Measurements from ENCODE around the gene SMAD3.
"Not testable (repeated sequence)": the region's sequence is repeated elsewhere in the genome, so short reads cannot be mapped to it uniquely, and the experiment has no call there.

Gene SMAD3

DNA sequence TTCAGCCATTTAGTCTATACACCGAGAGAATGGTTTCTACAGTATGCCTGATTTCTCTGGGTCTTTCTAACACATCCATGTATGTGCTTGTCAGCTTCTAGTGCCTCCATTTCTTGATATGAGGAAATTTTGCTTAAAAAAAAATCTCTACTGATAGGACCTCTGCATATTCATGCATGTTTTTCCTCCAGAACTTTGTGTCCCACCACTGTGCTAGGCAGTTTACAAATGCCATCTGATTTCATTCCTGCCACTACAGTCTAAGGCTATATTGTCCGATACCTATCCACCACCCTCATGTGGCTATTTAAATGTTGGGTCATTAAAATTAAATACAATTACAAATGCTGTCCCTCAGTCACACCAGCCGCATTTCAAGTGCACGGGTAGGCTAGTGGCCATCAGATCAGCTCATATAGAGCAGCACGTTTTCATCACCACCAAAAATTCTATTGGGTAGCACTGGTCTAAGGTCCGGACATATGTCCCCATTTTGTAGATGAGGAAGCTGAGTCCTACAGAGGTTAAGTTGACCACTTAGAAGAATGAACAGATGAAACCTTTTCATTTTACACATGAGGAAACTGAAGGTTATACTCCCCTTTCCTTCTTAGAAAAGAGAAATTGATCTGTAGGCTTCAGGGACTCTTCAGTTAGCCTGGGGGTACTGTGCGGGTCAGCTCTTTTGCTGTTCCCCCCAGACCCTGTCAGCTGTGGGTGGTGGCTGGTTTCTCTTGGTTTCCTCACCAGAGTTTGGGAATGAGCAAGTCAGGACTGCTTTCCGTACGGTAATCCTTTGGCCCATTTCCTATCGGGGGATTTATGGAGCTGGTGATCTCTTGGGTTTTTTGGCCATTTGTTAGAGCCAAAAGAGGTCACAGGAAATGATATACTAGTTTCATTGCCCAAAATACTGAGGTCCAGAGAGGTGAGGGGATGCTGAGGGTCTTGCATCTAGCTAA, 56.5 kb downstream of the SMAD3 start:
- H3K4me1 Mint-ChIP-seq (ENCODE audit: low read depth) = peaks cover 88% of the 10 kb centered on the region
- no peaks in the 10 kb centered on the region for H3K27me3 Mint-ChIP-seq
- H3K27ac Mint-ChIP-seq = peak overlapping the region; percentile 98
- no peak for DNase-seq
- peak overlapping the region; percentile 76 for H3K4me3 Mint-ChIP-seq
- peaks cover 11% of the 10 kb centered on the region for H3K36me3 Mint-ChIP-seq (ENCODE audit: low read depth)
- H3K9me3 Mint-ChIP-seq = no peaks in the 10 kb centered on the region

GRCh38 chr15:67122816-67123215, 57.4 kb downstream of the SMAD3 start:
- H3K4me3 Mint-ChIP-seq, DNase-seq, H3K27me3 Mint-ChIP-seq, H3K9me3 Mint-ChIP-seq: not testable (repeated sequence)
- Mint-ChIP-seq H3K27ac (peak overlapping the region; percentile 98), H3K4me1 (ENCODE audit: low read depth) (peaks cover 88% of the 10 kb centered on the region), H3K36me3 (ENCODE audit: low read depth) (peaks cover 15% of the 10 kb centered on the region)

- H3K4me3 Mint-ChIP-seq, DNase-seq: not testable (repeated sequence)
These were observed 57.9 kb downstream of the SMAD3 start for GRCh38 chr15:67123291-67123690.

GRCh38 chr15:67124111-67124510, 58.7 kb downstream of the SMAD3 start:
- no peak overlapping the region for H3K4me3 Mint-ChIP-seq
- no peak for DNase-seq
- H3K9me3 Mint-ChIP-seq = no peaks in the 10 kb centered on the region
- peaks cover 85% of the 10 kb centered on the region for H3K4me1 Mint-ChIP-seq (ENCODE audit: low read depth)
- H3K36me3 Mint-ChIP-seq (ENCODE audit: low read depth) = peaks cover 13% of the 10 kb centered on the region
- H3K27me3 Mint-ChIP-seq = no peaks in the 10 kb centered on the region
- H3K27ac Mint-ChIP-seq = peak overlapping the region; percentile 82

More at GRCh38 chr15:67123291-67123690, 57.9 kb downstream of the SMAD3 start:
- H3K9me3 Mint-ChIP-seq, H3K27ac Mint-ChIP-seq, H3K27me3 Mint-ChIP-seq: not testable (repeated sequence)
- Mint-ChIP-seq H3K36me3 (ENCODE audit: low read depth) (peaks cover 15% of the 10 kb centered on the region), H3K4me1 (ENCODE audit: low read depth) (peaks cover 88% of the 10 kb centered on the region)

DNA sequence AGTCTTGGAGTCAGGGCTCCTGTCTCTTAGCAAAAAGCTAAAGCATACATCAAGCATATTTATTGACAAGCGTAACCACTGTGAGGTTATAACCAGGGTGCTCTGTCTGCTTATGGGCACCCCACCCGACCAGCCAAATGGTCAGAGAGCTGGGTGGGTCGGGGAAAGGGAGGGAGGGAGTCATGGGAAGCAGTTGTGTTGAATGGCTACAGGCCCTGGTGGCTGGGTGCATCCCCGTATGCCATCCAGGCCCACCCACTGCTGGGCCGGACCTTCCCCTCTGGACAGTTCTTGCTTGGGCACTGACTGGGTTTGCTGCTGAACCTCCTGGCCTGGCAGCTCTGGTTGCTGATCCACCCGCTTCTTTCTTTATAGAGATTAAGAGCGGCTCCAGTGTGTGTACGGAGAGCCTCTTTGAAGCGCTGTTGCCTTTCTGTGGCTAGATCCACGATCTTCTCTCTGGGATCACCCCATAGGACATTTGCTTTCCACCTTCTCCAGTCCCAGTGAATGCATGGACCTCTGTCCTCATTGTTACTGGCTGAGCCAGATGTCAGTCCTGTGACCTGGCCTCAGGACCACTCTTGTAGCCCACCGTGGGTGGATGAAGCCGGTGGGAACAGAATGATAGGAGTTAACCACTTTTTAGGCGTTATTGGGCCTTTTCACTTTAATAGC, 59.6 kb downstream of the SMAD3 start:
- no peak overlapping the region for H3K4me3 Mint-ChIP-seq

DNA sequence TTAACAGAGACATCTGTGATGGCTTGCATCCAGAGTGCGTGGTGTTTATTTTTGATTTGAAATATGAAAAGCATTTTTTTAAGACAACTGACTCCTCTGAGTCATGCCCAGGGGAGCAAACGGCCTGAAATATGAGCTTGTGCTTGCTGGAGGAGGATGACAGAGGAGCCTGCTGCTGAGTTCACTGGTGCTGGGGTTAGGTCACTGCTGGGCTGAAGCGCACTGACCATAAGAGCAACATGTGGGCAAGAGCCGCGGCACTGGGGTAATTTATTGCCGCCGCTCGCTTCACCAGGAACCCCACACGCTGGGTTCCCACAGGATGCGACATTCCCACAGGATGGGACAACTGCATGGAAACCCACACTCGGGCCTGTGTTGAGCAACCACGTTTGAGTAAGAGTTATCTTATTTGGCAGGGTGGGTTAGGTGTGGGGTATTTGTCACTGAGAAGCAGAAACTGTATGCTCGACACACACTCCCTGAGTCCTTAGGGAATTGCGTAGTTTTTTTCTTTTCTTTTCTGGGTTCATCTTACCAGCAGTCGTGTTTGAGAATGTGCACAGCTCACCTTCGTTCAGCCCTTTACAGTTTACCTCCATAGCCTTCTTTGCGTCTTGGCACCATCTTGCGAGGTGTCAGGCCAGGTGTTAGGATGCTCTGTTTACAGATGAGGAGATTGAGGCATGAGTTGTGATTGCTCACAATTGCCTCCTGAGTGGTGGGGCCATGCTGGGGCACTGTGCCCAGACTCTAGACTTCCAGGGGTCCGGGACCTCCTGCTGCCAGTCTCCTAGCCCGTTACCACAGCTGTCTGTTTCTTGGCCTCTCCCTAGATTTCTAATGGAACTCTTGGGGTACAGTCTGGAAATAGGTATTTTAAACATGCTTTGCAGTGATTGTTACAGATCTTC, 60.4 kb downstream of the SMAD3 start:
- Mint-ChIP-seq H3K4me1 (ENCODE audit: low read depth) (peaks cover 83% of the 10 kb centered on the region), H3K4me3 (no peak overlapping the region), H3K27ac (peak overlapping the region; percentile 74), H3K36me3 (ENCODE audit: low read depth) (peaks cover 11% of the 10 kb centered on the region), H3K27me3 (no peaks in the 10 kb centered on the region), H3K9me3 (no peaks in the 10 kb centered on the region)
- no peak for DNase-seq

More for the DNA sequence above, 59.6 kb downstream of the SMAD3 start:
- no peaks in the 10 kb centered on the region for H3K27me3 Mint-ChIP-seq
- peak; percentile 27 for DNase-seq
- peak overlapping the region; percentile 82 for H3K27ac Mint-ChIP-seq
- H3K9me3 Mint-ChIP-seq = no peaks in the 10 kb centered on the region
- H3K4me1 Mint-ChIP-seq (ENCODE audit: low read depth) = peaks cover 83% of the 10 kb centered on the region
- peaks cover 13% of the 10 kb centered on the region for H3K36me3 Mint-ChIP-seq (ENCODE audit: low read depth)

DNA sequence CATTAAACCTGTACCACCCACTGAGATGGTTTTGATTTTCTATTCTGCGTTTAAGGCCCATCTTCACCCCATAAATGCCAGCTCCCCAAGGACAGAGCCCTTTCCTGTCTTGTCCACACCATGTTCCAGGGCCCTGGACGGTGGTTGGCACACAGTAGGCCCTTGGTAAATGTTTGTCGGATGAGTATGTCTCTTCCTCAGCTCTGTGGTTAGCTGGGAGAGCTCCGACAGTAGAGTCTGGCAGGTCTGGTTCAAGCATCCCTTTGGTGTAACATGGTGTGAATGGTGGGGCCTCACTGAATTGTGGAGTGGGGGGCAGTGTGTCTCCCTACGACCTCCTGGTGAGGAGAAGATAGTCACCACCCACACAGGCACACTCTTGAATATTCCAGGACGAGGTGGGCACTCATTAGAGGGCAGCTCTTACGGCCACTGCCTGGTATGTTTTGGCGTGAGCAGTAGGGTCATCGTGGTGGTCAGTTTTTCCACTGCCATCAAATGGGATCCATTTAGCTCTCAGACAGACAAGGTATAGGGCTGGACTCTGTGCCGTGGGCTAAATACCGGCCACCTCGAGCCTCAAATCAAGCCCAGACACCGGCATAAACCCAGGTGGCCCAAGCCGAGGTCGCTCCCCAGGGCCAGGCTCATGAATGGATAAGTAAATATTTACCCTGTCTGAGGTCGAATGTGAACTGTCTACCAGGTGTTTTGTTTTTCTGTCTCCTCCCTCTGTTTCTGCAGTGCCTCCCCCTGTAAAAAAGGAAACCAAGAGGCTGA, 61.3 kb downstream of the SMAD3 start:
- Mint-ChIP-seq H3K4me1 (ENCODE audit: low read depth) (peaks cover 83% of the 10 kb centered on the region), H3K4me3 (no peak overlapping the region), H3K27ac (peak overlapping the region; percentile 69), H3K9me3 (no peaks in the 10 kb centered on the region), H3K36me3 (ENCODE audit: low read depth) (peaks cover 11% of the 10 kb centered on the region), H3K27me3 (no peaks in the 10 kb centered on the region)
- peak; percentile 16 for DNase-seq

DNA sequence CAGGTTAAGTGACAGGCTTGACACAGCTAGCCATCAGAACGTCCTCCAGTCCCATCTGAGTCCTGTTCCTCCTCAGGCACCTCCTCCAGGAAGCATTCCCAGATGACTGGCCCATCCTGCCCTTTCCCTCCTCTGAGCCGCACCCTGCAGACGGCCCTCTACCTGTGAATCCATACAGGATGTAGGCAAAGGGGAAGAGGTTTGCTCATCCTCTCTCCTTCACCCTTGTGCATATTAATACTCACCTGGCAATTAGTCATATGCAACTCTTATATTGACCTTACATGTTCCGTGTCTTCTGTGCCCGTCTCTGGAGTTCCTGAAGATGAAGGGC, 61.9 kb downstream of the SMAD3 start:
- H3K27ac Mint-ChIP-seq = peak overlapping the region; percentile 69

DNA sequence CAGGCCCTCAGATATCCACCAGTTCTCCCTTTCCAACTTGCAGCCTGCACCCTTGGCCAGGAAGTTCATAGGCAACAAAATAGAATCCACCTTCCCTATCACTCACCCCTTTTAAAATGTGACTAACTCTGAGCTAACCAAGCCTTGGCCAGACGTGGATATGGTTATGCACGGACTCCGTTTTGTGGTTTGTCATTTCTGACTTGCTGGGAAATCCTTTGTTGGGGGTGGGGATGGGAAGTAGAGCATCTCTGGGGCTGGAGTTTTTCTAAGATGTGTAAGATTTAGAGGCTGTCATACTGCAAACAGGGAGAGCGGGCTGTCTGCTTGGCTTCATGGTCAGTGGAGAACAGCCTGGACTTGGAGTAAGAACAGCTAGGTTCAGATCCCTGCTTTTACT, 62.6 kb downstream of the SMAD3 start:
- H3K36me3 Mint-ChIP-seq (ENCODE audit: low read depth) = peaks cover 11% of the 10 kb centered on the region
- no peaks in the 10 kb centered on the region for H3K9me3 Mint-ChIP-seq
- DNase-seq = peak; percentile 28
- H3K4me1 Mint-ChIP-seq (ENCODE audit: low read depth) = peaks cover 85% of the 10 kb centered on the region
- no peak overlapping the region for H3K4me3 Mint-ChIP-seq
- H3K27ac Mint-ChIP-seq = peak overlapping the region; percentile 69
- H3K27me3 Mint-ChIP-seq = no peaks in the 10 kb centered on the region

More for the DNA sequence above, 61.9 kb downstream of the SMAD3 start:
- no peaks in the 10 kb centered on the region for H3K9me3 Mint-ChIP-seq
- DNase-seq = peak; percentile 21
- no peaks in the 10 kb centered on the region for H3K27me3 Mint-ChIP-seq
- peaks cover 11% of the 10 kb centered on the region for H3K36me3 Mint-ChIP-seq (ENCODE audit: low read depth)
- H3K4me1 Mint-ChIP-seq (ENCODE audit: low read depth) = peaks cover 83% of the 10 kb centered on the region
- no peak overlapping the region for H3K4me3 Mint-ChIP-seq

DNA sequence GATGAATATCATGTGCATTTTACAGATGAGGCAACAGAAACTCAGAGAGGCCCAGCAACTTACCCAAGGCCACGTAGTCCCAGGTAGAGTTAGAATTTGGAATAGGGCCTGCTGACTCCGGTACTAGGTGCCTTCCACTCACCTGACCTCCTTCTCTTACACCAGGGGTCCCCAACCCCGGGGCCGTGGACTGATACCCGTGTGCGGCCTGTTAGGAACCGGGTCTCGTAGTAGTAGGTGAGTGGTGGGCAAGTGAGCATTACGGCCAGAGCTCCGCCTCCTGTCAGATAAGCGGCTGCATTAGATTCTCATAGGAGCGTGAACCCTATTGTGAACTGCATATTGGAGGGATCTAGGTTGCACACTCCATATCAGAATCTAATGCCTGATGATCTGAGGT, 64.8 kb downstream of the SMAD3 start:
- peaks cover 93% of the 10 kb centered on the region for H3K4me1 Mint-ChIP-seq (ENCODE audit: low read depth)
- no peaks in the 10 kb centered on the region for H3K27me3 Mint-ChIP-seq
- H3K4me3 Mint-ChIP-seq = no peak overlapping the region
- H3K27ac Mint-ChIP-seq = peak overlapping the region; percentile 83
- DNase-seq = no peak
- H3K9me3 Mint-ChIP-seq = no peaks in the 10 kb centered on the region
- H3K36me3 Mint-ChIP-seq (ENCODE audit: low read depth) = peaks cover 16% of the 10 kb centered on the region

DNA sequence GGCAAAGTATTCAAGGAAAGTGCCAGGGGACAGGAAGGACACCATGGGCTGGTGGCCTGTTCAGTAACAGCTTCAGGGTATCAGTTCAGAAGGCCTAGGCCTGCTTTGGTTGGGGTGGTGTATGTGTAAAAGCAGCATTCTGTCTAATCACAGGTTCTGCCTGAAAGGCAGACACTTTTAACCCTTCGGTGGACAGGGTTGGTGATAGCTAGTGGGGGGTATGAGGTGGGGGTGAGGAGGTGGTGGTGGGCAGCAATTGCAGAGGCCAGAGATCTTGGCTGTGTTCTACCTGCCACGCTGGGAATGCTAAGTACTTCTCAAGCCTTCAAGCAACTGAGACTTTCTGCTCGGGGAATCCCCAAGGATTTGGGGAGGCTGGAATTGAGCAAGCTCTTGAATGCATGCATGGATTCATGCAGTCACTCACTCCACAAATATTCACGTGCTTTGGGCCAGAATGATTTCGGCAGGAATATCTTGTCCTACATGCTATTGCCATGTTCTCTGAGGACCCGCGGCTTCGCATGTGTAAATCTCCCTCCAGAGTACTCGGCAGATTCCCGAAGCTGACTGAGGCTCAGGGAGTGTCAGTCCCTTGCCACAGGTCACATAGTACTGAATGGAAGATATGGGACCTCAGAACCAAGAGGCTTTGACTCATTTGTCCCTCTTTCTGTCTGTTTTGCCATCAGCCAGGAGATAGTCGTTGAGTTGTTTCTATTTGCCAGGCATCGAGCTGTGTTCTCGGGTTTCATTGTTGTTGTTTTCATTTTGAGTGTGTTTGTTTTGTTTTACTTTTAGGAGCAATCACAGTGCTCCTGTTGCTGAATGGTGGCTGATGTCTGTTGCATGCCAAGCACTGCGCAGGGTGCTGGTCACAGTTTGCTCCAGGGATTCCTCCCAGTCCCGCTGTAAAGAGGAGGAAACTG, 65.5 kb downstream of the SMAD3 start:
- no peaks in the 10 kb centered on the region for H3K27me3 Mint-ChIP-seq
- H3K4me3 Mint-ChIP-seq = no peak overlapping the region
- peaks cover 16% of the 10 kb centered on the region for H3K36me3 Mint-ChIP-seq (ENCODE audit: low read depth)
- peaks cover 92% of the 10 kb centered on the region for H3K4me1 Mint-ChIP-seq (ENCODE audit: low read depth)
- H3K27ac Mint-ChIP-seq = peak overlapping the region; percentile 83
- H3K9me3 Mint-ChIP-seq = no peaks in the 10 kb centered on the region
- DNase-seq = peak; percentile 28

DNA sequence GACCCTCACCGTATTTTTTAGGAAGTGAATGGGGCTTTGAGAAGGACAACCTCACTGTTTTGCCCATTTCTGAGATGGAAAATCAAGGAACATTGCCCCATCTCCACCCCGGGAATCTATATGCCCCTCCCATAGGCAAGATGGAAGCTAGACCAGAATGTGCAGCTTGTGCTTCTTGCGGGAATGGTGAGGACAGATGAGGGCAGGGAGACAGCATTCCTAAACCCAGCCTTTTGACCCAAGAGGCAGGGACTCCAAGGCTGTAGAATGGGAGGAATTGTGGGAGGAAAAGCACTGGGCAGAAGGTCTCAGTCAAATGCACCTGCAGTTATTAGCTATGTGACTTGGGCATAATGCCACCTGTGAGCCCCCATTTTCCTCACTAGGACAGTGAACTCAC, 66.9 kb downstream of the SMAD3 start:
- Mint-ChIP-seq H3K36me3 (ENCODE audit: low read depth) (peaks cover 15% of the 10 kb centered on the region), H3K4me3 (no peak overlapping the region), H3K27me3 (no peaks in the 10 kb centered on the region), H3K9me3 (no peaks in the 10 kb centered on the region), H3K4me1 (ENCODE audit: low read depth) (peaks cover 91% of the 10 kb centered on the region), H3K27ac (no peak overlapping the region)
- peak; percentile 17 for DNase-seq

DNA sequence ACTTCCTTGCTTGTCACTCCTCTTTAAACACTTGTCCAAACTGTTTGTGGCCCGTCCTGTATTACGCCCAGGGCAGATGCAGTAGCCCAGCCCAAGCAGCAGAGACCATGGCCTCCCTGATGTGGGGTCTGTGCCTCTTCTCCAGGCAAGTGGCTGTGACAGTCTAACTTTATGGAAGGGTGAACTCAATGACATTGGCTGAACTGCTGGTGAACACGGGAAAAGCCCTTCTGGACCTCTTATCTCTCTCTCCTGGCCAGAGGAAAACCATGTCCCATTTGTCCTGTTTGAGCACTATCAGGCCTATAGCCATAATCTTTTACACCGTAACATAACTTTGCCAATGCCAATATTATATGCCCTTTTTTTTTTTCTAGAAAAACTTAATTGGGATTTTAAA, 67.6 kb downstream of the SMAD3 start:
- Mint-ChIP-seq H3K4me3 (no peak overlapping the region), H3K9me3 (no peaks in the 10 kb centered on the region), H3K27ac (peak overlapping the region; percentile 97), H3K27me3 (no peaks in the 10 kb centered on the region), H3K4me1 (ENCODE audit: low read depth) (peaks cover 91% of the 10 kb centered on the region), H3K36me3 (ENCODE audit: low read depth) (peaks cover 13% of the 10 kb centered on the region)
- DNase-seq = peak; percentile 25

All from activated T-cell treated with anti-CD3 and anti-CD28 coated beads, Interleukin-2, amount 50 U/mL, for 24 hours (primary cell).